Measurements from ENCODE around the gene USP10. TPM values are rescaled to one million over a fixed set of nuclear protein-coding genes. Genes with fewer than 3 reads are reported as not detected.
A peak's percentile ranks its signal among the peaks of the same experiment; 100 is the strongest.

The USP10 gene
- total and polyA plus RNA-seq, 4 donors: 18.5 to 77.5 (median 63.0) TPM

DNA sequence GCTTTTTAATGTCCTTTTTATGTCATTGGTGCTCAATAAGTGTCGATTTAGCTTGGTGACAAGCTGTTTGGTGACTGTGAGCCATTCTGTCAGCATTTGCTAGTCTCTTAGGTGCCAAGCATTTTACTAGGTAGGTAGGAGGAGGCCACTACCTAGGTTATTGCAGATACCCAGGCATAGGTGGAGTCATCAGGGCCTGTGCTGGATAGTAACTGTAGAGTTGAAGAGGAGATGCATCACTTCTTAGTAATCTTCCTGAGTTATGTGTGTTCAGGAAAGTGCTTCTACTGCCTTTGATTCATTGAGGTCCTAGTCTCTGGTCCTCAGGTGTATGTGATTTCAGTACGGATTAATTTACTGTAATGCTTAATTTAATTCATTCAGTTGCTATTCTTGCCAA, 17.7 kb downstream of the USP10 start:
- TF ChIP-seq CTCF (IDR thresholded peaks at IDR 0.05; ENCODE audit: control extremely low read depth, extremely low read depth): no peak
- peaks cover 0 to 6% (median 2%) of the 10 kb centered on the region in 4 donors for H3K36me3 ChIP-seq (ENCODE audit: control insufficient read depth in 4 of 4, insufficient read depth in 4 of 4, low read length in 4 of 4)
- WGBS, 2 donors: 95 to 97% methylated on average over 2 of the region's 2 CpGs
- no peak overlapping the region for H3K4me3 ChIP-seq
- ATAC-seq (ENCODE audit: insufficient read depth, low FRiP score) (no peak), DNase-seq (no peak)
- H3K9me3 ChIP-seq (ENCODE audit: control insufficient read depth in 4 of 4, insufficient read depth in 3 of 4, low read length in 3 of 4): no peaks in the 10 kb centered on the region
- no peak overlapping the region for H3K27ac ChIP-seq (ENCODE audit: low read depth in 1 of 2, low read length in 1 of 2)
- no peak overlapping the region for H3K9ac ChIP-seq (ENCODE audit: insufficient read depth in 1 of 2, low read length in 2 of 2)
- H3K4me1 ChIP-seq (ENCODE audit: control insufficient read depth in 5 of 5, insufficient read depth in 5 of 5, low read length in 5 of 5): peaks cover 0 to 18% (median 12%) of the 10 kb centered on the region in 5 donors
- no peaks in the 10 kb centered on the region for H3K27me3 ChIP-seq (ENCODE audit: control insufficient read depth in 3 of 3, insufficient read depth in 3 of 3, low read length in 2 of 3)

- peaks cover 0 to 6% (median 2%) of the 10 kb centered on the region in 4 donors for H3K36me3 ChIP-seq (ENCODE audit: control insufficient read depth in 4 of 4, insufficient read depth in 4 of 4, low read length in 4 of 4)
- TF ChIP-seq CTCF (IDR thresholded peaks at IDR 0.05; ENCODE audit: control extremely low read depth, extremely low read depth): no peak
- H3K9me3 ChIP-seq (ENCODE audit: control insufficient read depth in 4 of 4, insufficient read depth in 3 of 4, low read length in 3 of 4): no peaks in the 10 kb centered on the region
- ATAC-seq (ENCODE audit: insufficient read depth, low FRiP score): no peak
- H3K9ac ChIP-seq (ENCODE audit: insufficient read depth in 1 of 2, low read length in 2 of 2): no peak overlapping the region
- DNase-seq: peak; percentile 79 to 92 (median 88)
- no peak overlapping the region for H3K27ac ChIP-seq (ENCODE audit: low read depth in 1 of 2, low read length in 1 of 2)
- no peaks in the 10 kb centered on the region for H3K27me3 ChIP-seq (ENCODE audit: control insufficient read depth in 3 of 3, insufficient read depth in 3 of 3, low read length in 2 of 3)
- H3K4me1 ChIP-seq (ENCODE audit: control insufficient read depth in 5 of 5, insufficient read depth in 5 of 5, low read length in 5 of 5): peaks cover 4 to 34% (median 21%) of the 10 kb centered on the region in 5 donors
- WGBS, 2 donors: 49 to 63% methylated on average over 8 of the region's 8 CpGs
- H3K4me3 ChIP-seq: no peak overlapping the region
Observed at GRCh38 chr16:84720177-84720579, 20.4 kb downstream of the USP10 start.

DNA sequence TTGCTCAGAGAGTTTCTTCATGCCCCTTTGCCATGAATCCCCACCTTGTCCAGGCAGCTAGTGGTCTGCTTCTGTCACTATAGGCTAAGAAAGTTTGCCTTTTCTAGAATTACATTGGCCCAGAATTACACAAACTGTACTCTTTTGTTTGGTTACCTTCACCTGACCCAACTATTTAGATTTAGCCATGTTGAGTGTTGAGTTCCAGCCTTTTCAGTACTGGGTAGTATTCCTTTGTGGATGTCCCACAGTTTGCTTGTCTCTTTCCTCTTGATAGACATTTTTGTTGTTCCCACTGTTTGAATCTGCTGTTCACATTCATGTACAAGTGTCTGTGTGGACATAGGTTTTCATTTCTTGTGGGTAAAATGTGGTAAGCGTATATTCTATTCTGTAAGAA, 22.3 kb downstream of the USP10 start:
- Histone ChIP-seq H3K9ac (ENCODE audit: insufficient read depth in 1 of 2, low read length in 2 of 2) (no peak overlapping the region), H3K27me3 (ENCODE audit: control insufficient read depth in 3 of 3, insufficient read depth in 3 of 3, low read length in 2 of 3) (no peaks in the 10 kb centered on the region), H3K36me3 (ENCODE audit: control insufficient read depth in 4 of 4, insufficient read depth in 4 of 4, low read length in 4 of 4) (peaks cover 0 to 2% (median under 1%) of the 10 kb centered on the region in 4 donors), H3K9me3 (ENCODE audit: control insufficient read depth in 4 of 4, insufficient read depth in 3 of 4, low read length in 3 of 4) (no peaks in the 10 kb centered on the region), H3K4me1 (ENCODE audit: control insufficient read depth in 5 of 5, insufficient read depth in 5 of 5, low read length in 5 of 5) (peaks cover 6 to 46% (median 11%) of the 10 kb centered on the region in 5 donors), H3K27ac (ENCODE audit: low read depth in 1 of 2, low read length in 1 of 2) (no peak overlapping the region), H3K4me3 (no peak overlapping the region)
- 97 to 98% methylated on average over 1 of the region's 1 CpG for WGBS, 2 donors
- ATAC-seq (ENCODE audit: insufficient read depth, low FRiP score) (no peak), DNase-seq (no peak)
- no peak for TF ChIP-seq CTCF (IDR thresholded peaks at IDR 0.05; ENCODE audit: control extremely low read depth, extremely low read depth)

DNA sequence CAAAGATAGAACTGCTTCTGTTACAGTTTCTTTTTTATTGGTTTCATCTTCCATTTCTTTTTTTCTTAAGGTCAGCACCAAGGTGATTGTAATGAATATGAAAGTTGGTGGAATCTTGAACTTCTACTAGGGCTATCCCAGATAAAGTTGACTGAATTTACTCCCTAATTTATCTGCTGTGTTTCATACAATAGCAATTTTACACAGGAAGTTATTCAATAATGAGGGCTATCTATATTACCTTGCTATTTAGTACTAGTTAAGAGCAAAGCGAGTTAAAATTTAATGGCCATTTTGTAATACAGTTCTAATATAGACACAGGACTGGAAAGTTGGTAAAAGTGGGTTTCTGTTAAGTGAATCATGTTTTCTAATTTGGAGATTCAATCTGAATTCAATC, 24.1 kb downstream of the USP10 start:
- Histone ChIP-seq H3K4me3 (no peak overlapping the region), H3K36me3 (ENCODE audit: control insufficient read depth in 4 of 4, insufficient read depth in 4 of 4, low read length in 4 of 4) (peaks cover 0 to 2% (median 0%) of the 10 kb centered on the region in 4 donors), H3K4me1 (ENCODE audit: control insufficient read depth in 5 of 5, insufficient read depth in 5 of 5, low read length in 5 of 5) (peaks cover 7 to 46% (median 11%) of the 10 kb centered on the region in 5 donors), H3K9ac (ENCODE audit: insufficient read depth in 1 of 2, low read length in 2 of 2) (no peak overlapping the region), H3K27me3 (ENCODE audit: control insufficient read depth in 3 of 3, insufficient read depth in 3 of 3, low read length in 2 of 3) (no peaks in the 10 kb centered on the region), H3K27ac (ENCODE audit: low read depth in 1 of 2, low read length in 1 of 2) (no peak overlapping the region), H3K9me3 (ENCODE audit: control insufficient read depth in 4 of 4, insufficient read depth in 3 of 4, low read length in 3 of 4) (no peaks in the 10 kb centered on the region)
- WGBS, 2 donors: 62 to 80% methylated on average over 1 of the region's 1 CpG
- DNase-seq (no peak), ATAC-seq (ENCODE audit: insufficient read depth, low FRiP score) (no peak)
- no peak for TF ChIP-seq CTCF (IDR thresholded peaks at IDR 0.05; ENCODE audit: control extremely low read depth, extremely low read depth)
